NT2/D1 (cell line): ENCODE results near the gene COA3.
"Not testable (repeated sequence)": the region's sequence is repeated elsewhere in the genome, so short reads cannot be mapped to it uniquely, and the experiment has no call there.

Experiments
- DNase-seq: peaks from one replicate; pipeline ENCODE4 v3.0.0-alpha.2; 2011; ENCODE audit warnings: low read depth, low spot score
- H3K27me3 ChIP-seq: 2 replicates; pipeline ENCODE4 v1.6.0; 2011; ENCODE audit warnings: mild to moderate bottlenecking; ENCODE audit not compliant: insufficient read length, insufficient read depth
- H3K36me3 ChIP-seq: 2 replicates; pipeline ENCODE4 v1.6.1; 2011; ENCODE audit warnings: mild to moderate bottlenecking, low read length, mixed read lengths; ENCODE audit not compliant: insufficient read depth, insufficient read length
- H3K4me1 ChIP-seq: 2 replicates; pipeline ENCODE4 v1.5.1; 2011; ENCODE audit not compliant: insufficient read depth, insufficient read length
- H3K4me3 ChIP-seq: 2 replicates; pipeline ENCODE4 v1.5.1; 2011; ENCODE audit warnings: low read depth; ENCODE audit not compliant: insufficient read length
- H3K9ac ChIP-seq: 2 replicates; pipeline ENCODE4 v1.6.0; 2011; ENCODE audit warnings: low read depth; ENCODE audit not compliant: insufficient read length
- H3K9me3 ChIP-seq: 2 replicates; pipeline ENCODE4 v1.5.1; 2011; ENCODE audit warnings: mild to moderate bottlenecking, low read length; ENCODE audit not compliant: insufficient read depth
- SUZ12 ChIP-seq: IDR thresholded peaks from 2 replicates; pipeline ENCODE4 v1.6.1; 2011; ENCODE audit not compliant: insufficient read length, insufficient read depth; ENCODE audit errors: extremely low read depth
- YY1 ChIP-seq: IDR thresholded peaks from 2 replicates; pipeline ENCODE4 v1.6.1; 2011; ENCODE audit not compliant: insufficient read length, insufficient read depth
- ZNF274 ChIP-seq: IDR thresholded peaks from 2 replicates; pipeline ENCODE4 v1.6.1; 2011; ENCODE audit warnings: mild to moderate bottlenecking, low read depth, low read length

The COA3 gene

DNA sequence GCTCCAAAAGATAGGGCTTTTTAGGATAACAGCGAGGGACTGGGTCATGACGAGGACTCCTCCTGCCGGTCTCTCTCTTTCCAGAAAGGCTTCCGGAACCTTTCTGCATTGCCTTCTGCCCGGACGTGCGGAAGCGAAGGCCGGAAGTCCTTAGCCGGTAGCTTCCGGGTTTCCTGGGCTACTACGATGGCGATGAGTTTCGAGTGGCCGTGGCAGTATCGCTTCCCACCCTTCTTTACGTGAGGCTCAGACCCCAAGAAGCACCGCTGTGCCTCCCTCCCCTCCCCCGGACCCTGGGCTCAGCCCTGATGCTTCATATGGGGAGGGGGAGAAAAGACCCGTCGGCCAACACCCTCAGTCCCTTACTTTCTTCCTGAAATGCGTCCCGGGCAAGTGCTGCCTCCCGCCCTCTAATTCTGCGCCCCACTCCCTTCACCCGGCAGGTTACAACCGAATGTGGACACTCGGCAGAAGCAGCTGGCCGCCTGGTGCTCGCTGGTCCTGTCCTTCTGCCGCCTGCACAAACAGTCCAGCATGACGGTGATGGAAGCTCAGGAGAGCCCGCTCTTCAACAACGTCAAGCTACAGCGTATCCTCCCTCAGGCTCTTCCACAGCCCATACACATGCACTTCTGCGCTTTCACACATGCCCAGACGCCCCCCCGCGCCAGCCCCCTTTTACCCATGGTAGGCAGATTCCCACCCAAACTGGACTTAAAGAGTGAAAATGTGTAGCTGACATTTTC lies 25.0 kb downstream of the COA3 start, which contains the start of gene VPS25:
Gene VPS25 (plus strand): TSS at position 160 of the 746 bp plus-strand sequence. CDS start 27 bp downstream, at position 187.
- Histone ChIP-seq H3K36me3 (peaks cover 41% of the 10 kb centered on the region), H3K27me3 (no peaks in the 10 kb centered on the region), H3K9me3 (no peaks in the 10 kb centered on the region), H3K4me1 (peaks cover 6% of the 10 kb centered on the region), H3K4me3 (peak within 1 kb of the TSS; percentile 88), H3K9ac (peak within 1 kb of the TSS; percentile 97)
- peak; percentile 49 for DNase-seq
- TF ChIP-seq YY1 (peak; percentile 38), SUZ12 (no peak)

GRCh38 chr17:42772945-42773289 lies 25.6 kb downstream of the COA3 start:
- Histone ChIP-seq H3K36me3 (peaks cover 36% of the 10 kb centered on the region), H3K4me3 (peak overlapping the region; percentile 88), H3K27me3 (no peaks in the 10 kb centered on the region), H3K9me3 (no peaks in the 10 kb centered on the region), H3K4me1 (peaks cover 6% of the 10 kb centered on the region), H3K9ac (peak overlapping the region; percentile 97)
- no peak for DNase-seq
- TF ChIP-seq SUZ12 (no peak), ZNF274 (no peak), YY1 (no peak)

DNA sequence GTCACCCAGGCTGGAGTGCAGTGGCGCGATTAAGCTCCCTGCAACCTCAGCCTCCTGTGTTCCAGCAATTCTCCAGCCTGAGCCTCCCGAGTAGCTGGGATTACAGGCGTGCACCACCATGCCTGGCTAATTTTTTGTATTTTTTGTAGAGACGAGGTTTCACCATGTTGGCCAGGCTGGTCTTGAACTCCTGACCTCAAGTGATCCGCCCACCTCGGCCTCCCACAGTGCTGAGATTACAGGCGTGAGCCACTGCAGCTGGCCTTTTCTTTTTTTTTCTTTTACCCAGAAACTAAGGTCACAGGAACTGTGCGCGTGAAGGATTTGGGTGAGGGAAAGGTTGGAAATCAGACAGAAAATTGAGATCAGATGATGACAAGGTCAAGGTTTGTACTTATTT lies 28.5 kb downstream of the COA3 start:
- not testable (repeated sequence) for H3K36me3 ChIP-seq, H3K4me1 ChIP-seq, H3K27me3 ChIP-seq, H3K9ac ChIP-seq, H3K4me3 ChIP-seq, DNase-seq, H3K9me3 ChIP-seq

- H3K27me3 ChIP-seq, H3K4me1 ChIP-seq, H3K9ac ChIP-seq, H3K36me3 ChIP-seq, DNase-seq, H3K9me3 ChIP-seq, H3K4me3 ChIP-seq: not testable (repeated sequence)
Observed at GRCh38 chr17:42768006-42768405, 30.5 kb downstream of the COA3 start.

DNA sequence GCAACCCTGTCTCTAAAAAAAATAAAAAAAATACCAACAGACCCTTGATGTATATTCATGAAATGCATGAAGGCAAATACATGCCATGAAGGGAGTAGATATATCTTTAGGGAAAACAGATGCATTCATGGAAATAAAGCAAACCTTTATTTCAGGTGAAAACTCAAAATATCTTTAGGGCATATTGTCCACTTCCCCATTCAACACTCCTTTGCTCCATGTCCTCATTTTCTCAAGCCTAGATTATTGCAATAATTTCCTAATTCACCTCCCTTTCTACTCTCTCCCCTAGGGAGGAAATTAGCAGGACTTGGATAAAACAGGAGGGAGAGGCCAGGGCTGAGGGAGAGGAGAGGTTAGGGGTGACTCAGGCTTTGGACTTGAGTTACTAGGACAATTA lies 31.0 kb downstream of the COA3 start:
- TF ChIP-seq SUZ12 (no peak), ZNF274 (no peak), YY1 (no peak)
- peaks cover 2% of the 10 kb centered on the region for H3K4me1 ChIP-seq
- no peaks in the 10 kb centered on the region for H3K9me3 ChIP-seq
- H3K4me3 ChIP-seq: no peak overlapping the region
- H3K36me3 ChIP-seq: no peaks in the 10 kb centered on the region
- no peak overlapping the region for H3K9ac ChIP-seq
- no peak for DNase-seq
- no peaks in the 10 kb centered on the region for H3K27me3 ChIP-seq

DNA sequence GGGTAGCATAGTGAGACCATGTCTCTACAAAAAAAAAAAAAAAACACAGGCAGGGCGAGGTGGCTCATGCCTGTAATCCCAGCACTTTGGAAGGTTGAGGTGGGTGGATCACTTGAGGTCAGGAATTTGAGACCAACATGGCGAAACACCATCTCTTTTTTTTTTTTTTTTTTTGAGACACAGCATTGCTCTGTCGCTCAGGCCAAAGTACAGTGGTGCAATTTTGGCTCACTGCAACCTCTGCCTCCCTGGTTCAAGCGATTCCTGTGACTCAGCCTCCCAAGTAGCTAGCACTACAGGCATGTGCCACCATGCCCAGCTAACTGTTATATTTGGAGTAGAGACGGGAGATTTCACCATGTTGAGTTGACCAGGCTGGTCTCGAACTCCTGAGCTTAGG lies 32.4 kb downstream of the COA3 start:
- peaks cover 13% of the 10 kb centered on the region for H3K27me3 ChIP-seq
- H3K36me3 ChIP-seq: no peaks in the 10 kb centered on the region
- H3K4me1 ChIP-seq: peaks cover 12% of the 10 kb centered on the region
- no peak for TF ChIP-seq YY1
- no peak for TF ChIP-seq ZNF274
- H3K9ac ChIP-seq: no peak overlapping the region
- no peak overlapping the region for H3K4me3 ChIP-seq
- no peak for DNase-seq
- H3K9me3 ChIP-seq: no peaks in the 10 kb centered on the region

- DNase-seq: no peak
- Histone ChIP-seq H3K4me1 (peaks cover 12% of the 10 kb centered on the region), H3K9ac (peak overlapping the region; percentile 78), H3K36me3 (no peaks in the 10 kb centered on the region), H3K27me3 (peaks cover 29% of the 10 kb centered on the region), H3K4me3 (peak overlapping the region; percentile 45), H3K9me3 (no peaks in the 10 kb centered on the region)
- no peak for TF ChIP-seq ZNF274
- TF ChIP-seq YY1: no peak
- TF ChIP-seq SUZ12: no peak
Observed at GRCh38 chr17:42761638-42762037, 36.9 kb downstream of the COA3 start.
